Measurements from ENCODE around the gene GJB1. TPM values are rescaled to one million over a fixed set of nuclear protein-coding genes. Genes with fewer than 3 reads are reported as not detected.

Gene GJB1
- total and polyA plus RNA-seq, 9 of the 15 experiments (the other 6 are each of a cell fraction or from before 2014, with no cell fraction given) = 0.11 TPM; not detected in 8

- TF ChIP-seq ZBTB40 (IDR thresholded peaks at IDR 0.05) (no peak), ZBTB40 (CRISPR knock-in tag; IDR thresholded peaks at IDR 0.05) (no peak)
Measured at GRCh38 chrX:71244359-71245128, 21.5 kb downstream of the GJB1 start (continued).

Data from K562 (cell line).